ENCODE measurements around the gene CDK15. TPM values are rescaled to one million over a fixed set of nuclear protein-coding genes. Genes with fewer than 3 reads are reported as not detected.

CDK15 gene
- total RNA-seq: 0.30 TPM in 1 of 2 replicates, not detected in the other

DNA sequence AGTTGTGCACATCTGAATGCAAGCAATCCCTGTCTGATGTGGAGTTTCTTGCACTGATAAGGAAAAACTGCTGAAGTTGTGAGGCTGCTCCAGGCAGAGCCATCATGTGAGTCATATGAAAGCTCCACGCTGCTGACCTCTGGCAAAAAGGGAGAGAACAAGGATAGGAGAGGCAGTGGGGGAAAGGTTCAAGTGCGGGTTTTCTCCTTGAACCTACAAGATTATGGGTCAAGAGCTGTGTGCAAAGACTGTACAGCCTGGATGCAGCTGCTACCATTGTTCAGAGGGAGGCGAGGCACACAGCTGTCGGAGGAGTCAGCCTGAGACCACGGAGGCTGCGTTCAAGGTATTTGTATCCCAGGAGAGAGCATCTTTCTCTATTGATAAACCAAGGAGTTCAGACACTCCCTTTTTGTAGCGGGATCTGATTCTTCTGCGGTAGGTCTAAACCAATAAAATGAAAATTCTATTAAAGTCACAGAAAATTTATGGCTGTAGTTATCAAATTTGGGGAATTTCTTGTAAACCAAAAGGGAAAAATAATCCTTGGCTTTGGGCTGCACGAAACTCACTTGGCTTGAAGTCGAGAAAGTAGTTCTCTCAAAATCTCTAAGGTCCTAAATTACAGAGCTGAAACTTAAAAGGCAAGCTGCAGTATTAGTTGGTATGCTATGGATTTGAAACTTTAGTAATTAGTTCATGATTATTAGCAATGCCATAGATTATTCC, at the start of gene CDK15:
Gene CDK15, plus strand, starts transcription at position 96 of the 729 bp plus-strand sequence. Its CDS starts 128 bp downstream, at position 224.

DNA sequence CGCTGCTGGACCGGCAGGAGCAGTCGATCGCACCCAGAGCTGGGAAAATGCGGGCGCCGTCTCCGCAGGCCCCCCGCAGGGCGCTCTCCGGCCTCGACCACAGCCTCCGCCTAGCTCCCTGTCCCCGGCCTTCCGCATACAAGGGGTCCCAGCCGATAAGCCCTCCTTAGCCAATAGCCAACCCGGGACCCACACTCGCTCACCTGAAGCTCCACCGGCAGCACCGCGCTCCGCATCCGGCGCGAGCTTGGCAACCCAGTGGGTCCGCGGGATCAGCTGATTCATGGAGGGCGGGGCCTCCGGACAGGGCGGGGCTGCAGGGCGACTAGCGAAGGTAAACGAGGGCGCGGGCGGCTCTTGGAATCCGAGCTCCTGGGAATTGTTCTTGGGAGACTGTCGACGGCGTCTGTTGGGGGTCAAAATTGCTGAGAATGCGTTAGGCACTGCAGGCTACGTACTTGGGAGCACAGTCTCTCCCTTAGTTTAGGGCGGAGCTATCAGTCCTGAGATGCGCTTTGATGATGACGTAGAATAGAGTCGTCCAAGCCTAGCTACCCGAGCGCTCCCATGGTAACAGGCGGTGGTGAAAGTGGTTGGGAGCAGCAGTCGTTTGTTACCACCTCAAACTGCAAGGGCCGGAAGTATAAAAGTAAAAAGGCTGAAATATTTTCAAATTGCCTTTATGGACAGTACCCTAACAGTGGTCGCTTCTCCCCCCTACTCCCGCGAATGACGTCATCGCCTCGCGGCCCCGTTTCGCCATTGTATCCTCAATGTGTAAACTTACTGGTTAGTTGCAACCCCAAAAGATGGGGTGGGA, 25.5 kb upstream of the CDK15 start, which contains the start of gene ALS2:
Gene ALS2, minus strand, starts transcription at position 260 of the 820 bp plus-strand sequence. CDS start 12,048 bp downstream, outside the sequence.

Other genes starting within 250 kb of the CDK15 start
- gene TMEM237, start 163.0 kb upstream of the CDK15 start, total RNA-seq: 27.3 and 33.6 TPM in 2 replicates
- 4.0 and 4.5 TPM in 2 replicates for gene MPP4, start 107.9 kb upstream of the CDK15 start, total RNA-seq
- gene ALS2, start 25.6 kb upstream of the CDK15 start, total RNA-seq: 33.8 and 40.9 TPM in 2 replicates
- gene FZD7, start 227.3 kb downstream of the CDK15 start, total RNA-seq: 0.46 and 0.65 TPM in 2 replicates

Measured in epithelial cell of umbilical artery (primary cell).